ENCODE results near the gene MPL.

MPL gene

GRCh38 chr1:43358121-43358745 is 20.6 kb downstream of the MPL start:
- Histone ChIP-seq H3K27ac (ENCODE audit: extremely low read depth, low read depth, low read length) (peak overlapping the region; percentile 92), H3K4me1 (ENCODE audit: control insufficient read depth, insufficient read depth, low read length) (peaks cover 6% of the 10 kb centered on the region), H3K4me3 (ENCODE audit: low read depth, low read length) (peak overlapping the region; percentile 63), H3K9me3 (ENCODE audit: control insufficient read depth, insufficient read depth, low read depth, low read length) (no peaks in the 10 kb centered on the region), H3K36me3 (ENCODE audit: control insufficient read depth in 2 of 2, insufficient read depth in 1 of 2, low read length in 2 of 2) (peaks cover 17 to 42% of the 10 kb centered on the region in 2 experiments)
- ChIA-PET POLR2A (interaction anchor here (0.5 to 2.5 kb wide), 28 partner anchors 7 to 1417 kb away, joined by 3 to 34 read pairs (median 5); partner anchors contain the start of genes ELOVL1, KDM4A, MED8 and RPS8), CTCF (interaction anchor here (0.6 to 3.2 kb wide), 13 partner anchors 8 to 738 kb away, joined by 3 to 11 read pairs (median 5); partner anchors contain the start of genes ELOVL1, MED8 and SZT2)
- TF ChIP-seq ZNF837 (tag by site-specific recombination; IDR thresholded peaks at IDR 0.05) (no peak), ZNF146 (tag by site-specific recombination; IDR thresholded peaks at IDR 0.05) (no peak), YY1 (tag by site-specific recombination; IDR thresholded peaks at IDR 0.05) (peak; percentile 38; the same call in 1 of the 2 replicates), ZNF600 (tag by site-specific recombination; IDR thresholded peaks at IDR 0.05) (peak; percentile 100), ZBTB10 (tag by site-specific recombination; IDR thresholded peaks at IDR 0.05) (0 out of 2 replicates have a peak, but pooled peaks have one; percentile 39), ZNF664 (tag by site-specific recombination; IDR thresholded peaks at IDR 0.05) (no peak), ZBTB21 (tag by site-specific recombination; IDR thresholded peaks at IDR 0.05) (no peak), ZNF175 (tag by site-specific recombination; IDR thresholded peaks at IDR 0.05) (no peak), GLI4 (tag by site-specific recombination; IDR thresholded peaks at IDR 0.05) (no peak), ZNF394 (tag by site-specific recombination; IDR thresholded peaks at IDR 0.05; ENCODE audit: borderline replicate concordance) (no peak), GLI2 (tag by site-specific recombination; IDR thresholded peaks at IDR 0.05; ENCODE audit: borderline replicate concordance, low read depth) (no peak), KLF7 (tag by site-specific recombination; IDR thresholded peaks at IDR 0.05; ENCODE audit: borderline replicate concordance) (peak; percentile 94), ZNF174 (tag by site-specific recombination; IDR thresholded peaks at IDR 0.05) (no peak), ZSCAN18 (tag by site-specific recombination; IDR thresholded peaks at IDR 0.05) (no peak), ZNF558 (tag by site-specific recombination; IDR thresholded peaks at IDR 0.05) (0 out of 2 replicates have a peak, but pooled peaks have one; percentile 10), ZNF366 (tag by site-specific recombination; conservative IDR thresholded peaks at IDR 0.05) (no peak), ZNF24 (tag by site-specific recombination; IDR thresholded peaks at IDR 0.05) (0 out of 2 replicates have a peak, but pooled peaks have one; percentile 18), ZNF311 (tag by site-specific recombination; IDR thresholded peaks at IDR 0.05; ENCODE audit: borderline replicate concordance) (no peak), ZNF518A (tag by site-specific recombination; conservative IDR thresholded peaks at IDR 0.05; ENCODE audit: low read depth) (no peak; the same call in 1 of the 2 replicates), ZNF654 (tag by site-specific recombination; IDR thresholded peaks at IDR 0.05; ENCODE audit: low read depth) (no peak), ZNF155 (tag by site-specific recombination; IDR thresholded peaks at IDR 0.05) (no peak), ZBTB26 (tag by site-specific recombination; optimal IDR thresholded peaks at IDR 0.05) (peak; percentile 30), ZNF157 (tag by site-specific recombination; IDR thresholded peaks at IDR 0.05) (no peak), CTCF (tag by site-specific recombination; IDR thresholded peaks at IDR 0.05) (peak; percentile 61), ZNF48 (tag by site-specific recombination; IDR thresholded peaks at IDR 0.05) (no peak), ZNF391 (tag by site-specific recombination; IDR thresholded peaks at IDR 0.05; ENCODE audit: borderline replicate concordance, low read depth) (no peak)

Data from HEK293 (cell line).